Cortex of kidney (tissue), 1 donor: ENCODE data around the gene SUN1.
"Not testable (repeated sequence)": the region's sequence is repeated elsewhere in the genome, so short reads cannot be mapped to it uniquely, and the experiment has no call there.

Source experiments
- DNase-seq: peaks from one replicate; lab custom pipeline; 2025; lab: John Stamatoyannopoulos, UW

Gene SUN1, protein sequence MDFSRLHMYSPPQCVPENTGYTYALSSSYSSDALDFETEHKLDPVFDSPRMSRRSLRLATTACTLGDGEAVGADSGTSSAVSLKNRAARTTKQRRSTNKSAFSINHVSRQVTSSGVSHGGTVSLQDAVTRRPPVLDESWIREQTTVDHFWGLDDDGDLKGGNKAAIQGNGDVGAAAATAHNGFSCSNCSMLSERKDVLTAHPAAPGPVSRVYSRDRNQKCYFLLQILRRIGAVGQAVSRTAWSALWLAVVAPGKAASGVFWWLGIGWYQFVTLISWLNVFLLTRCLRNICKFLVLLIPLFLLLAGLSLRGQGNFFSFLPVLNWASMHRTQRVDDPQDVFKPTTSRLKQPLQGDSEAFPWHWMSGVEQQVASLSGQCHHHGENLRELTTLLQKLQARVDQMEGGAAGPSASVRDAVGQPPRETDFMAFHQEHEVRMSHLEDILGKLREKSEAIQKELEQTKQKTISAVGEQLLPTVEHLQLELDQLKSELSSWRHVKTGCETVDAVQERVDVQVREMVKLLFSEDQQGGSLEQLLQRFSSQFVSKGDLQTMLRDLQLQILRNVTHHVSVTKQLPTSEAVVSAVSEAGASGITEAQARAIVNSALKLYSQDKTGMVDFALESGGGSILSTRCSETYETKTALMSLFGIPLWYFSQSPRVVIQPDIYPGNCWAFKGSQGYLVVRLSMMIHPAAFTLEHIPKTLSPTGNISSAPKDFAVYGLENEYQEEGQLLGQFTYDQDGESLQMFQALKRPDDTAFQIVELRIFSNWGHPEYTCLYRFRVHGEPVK

DNA sequence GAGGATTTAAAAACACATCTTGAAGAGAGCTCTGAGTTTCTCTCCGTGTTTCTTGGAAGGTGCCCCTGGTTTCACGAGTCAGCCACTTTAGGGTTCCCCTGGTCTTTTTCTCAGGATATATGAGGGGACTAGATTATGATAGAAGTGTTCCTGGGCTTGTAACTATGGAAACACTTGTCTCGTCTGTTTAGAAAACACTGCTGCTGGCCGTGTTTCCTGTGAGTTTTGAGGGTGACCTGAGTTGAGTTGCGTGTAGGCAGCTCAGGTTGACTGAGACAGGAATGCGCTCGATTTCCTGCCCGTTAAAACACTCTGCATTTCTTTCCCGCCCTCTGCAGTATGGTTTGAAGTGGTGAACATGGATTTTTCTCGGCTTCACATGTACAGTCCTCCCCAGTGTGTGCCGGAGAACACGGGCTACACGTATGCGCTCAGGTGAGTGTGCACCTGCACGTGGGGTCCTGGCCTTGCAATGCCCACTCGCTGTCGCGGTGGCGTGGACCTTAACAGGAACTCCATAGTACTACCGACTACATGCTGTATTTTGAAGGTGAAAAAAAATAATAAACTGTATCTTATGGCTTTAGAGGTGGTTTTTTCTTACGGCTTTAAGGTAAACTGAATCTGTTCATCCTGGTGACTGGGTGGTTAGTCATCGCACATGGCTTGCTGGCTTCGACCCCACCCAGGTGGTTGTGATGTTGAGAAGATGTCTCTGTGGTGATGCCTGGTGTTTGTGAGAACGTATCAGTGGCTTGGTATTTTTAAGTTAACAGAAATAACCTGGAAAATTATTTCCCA lies at the start of gene SUN1:
Gene SUN1, plus strand, starts transcription at position 310 of the 801 bp plus-strand sequence. Its CDS starts 49 bp downstream, at position 359.
- DNase-seq, result no peak

DNA sequence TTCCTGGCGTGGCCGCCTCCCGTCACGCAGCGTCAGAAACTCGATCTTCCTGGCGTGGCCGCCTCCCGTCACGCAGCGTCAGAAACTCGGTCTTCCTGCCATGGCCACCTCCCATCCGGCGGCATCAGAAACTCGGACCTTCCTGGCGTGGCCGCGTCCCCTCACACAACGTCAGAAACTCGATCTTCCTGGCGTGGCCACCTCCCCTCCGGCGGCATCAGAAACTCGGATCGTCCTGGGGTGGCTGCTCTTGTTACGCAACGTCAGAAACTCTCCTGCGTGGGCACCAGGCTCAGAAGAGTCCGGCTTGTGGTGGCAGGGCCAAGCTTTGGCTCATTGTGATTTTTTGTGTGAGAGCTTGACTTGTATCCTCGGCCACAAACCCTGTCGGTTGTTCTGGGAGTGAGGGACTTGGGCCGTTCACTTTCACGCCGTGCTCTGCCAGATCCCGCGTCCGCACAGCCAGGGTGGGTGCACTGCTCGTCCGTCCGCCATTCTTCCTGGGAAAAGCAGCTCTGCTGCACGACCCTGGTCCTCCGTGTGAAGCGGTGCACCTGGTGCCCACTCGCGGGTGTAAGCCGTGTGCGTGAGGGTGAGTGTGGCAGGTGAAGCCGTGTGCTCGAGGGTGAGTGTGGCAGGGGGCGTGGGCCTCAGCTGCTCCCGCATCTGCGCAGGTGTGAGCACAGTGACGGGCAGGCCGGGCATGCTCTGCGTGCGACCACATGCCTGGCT lies 49.4 kb upstream of the SUN1 start:
- no peak for DNase-seq

DNA sequence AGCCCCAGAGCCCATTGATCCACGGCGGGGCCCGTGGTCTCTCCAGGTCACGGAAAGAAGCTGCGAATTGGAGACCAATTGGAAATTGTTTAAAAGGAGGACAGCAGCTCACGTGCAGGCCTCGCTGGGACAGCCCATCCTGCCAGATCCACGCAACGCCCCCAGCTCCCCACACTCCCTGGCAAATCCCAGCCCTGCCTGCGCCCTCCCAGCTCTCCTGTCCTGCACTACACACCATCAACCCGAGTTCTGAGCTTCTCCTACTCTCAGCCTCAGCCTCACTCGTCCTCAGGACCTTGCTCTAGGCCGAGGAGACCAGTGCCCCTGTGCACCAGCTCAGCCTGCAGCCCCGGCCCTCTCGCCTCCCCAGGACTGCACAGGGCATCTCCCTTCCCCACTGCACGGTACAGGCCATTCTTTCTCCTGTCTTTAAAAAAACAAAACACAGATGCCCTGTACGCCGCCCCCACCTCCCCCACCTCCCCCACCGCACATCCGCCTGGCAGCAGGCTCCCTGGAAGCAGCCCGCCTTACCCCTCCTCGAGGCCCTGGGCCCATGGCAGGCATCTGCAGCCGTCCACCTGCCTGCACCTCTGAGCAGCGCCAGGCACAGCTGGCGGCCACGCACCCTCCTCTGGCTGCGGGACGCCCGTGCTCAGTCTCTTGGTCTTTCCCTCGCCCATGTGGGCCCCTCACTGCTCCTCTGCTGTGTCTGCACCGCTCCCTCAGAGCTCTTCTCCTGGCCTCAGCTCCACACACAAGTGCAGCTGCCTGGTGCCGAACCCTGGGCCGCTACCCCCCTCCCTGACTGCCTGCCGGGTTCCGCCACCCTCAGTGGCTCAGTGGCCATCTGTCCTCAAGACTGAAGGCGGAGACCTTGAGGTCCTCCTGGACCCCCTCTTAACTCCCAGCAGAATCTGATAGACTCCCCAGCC lies 48.5 kb upstream of the SUN1 start:
- no peak for DNase-seq

DNA sequence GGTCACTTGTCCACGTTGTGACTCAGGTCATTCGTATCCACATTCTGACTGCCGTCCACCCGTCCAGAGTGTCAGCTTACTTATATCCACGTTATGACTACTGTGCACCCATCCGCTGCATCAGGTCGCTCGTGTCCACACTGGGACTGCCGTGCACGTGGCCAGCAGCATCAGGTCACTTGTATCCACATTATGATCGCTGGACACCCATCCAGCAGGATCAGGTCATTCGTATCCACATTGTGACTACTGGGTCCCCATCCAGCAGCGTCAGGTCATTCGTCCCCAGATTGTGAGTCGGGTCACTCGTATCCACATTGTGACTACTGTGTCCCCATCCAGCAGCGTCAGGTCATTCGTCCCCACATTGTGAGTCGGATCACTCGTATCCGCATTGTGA lies 47.3 kb upstream of the SUN1 start:
- DNase-seq, result no peak

DNA sequence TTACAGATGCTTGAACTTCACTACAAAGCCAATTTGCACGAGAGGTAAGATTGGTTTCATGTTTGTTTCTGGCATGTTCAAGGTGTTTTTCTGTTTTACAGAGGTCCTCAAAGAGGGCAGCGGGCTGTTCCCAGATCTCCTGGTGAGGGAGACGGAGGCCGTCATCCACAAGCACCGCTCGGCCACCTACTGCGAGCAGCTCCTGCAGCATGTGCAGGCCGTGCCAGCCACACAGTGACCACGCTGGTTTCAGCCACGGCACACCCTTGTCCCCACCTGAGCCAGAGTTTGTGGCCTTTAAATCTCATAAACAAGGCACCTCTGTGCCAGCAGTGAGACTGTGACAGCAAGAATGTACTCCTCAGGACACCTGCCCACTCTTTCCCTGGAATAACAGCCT lies 46.9 kb upstream of the SUN1 start:
- DNase-seq, result no peak

DNA sequence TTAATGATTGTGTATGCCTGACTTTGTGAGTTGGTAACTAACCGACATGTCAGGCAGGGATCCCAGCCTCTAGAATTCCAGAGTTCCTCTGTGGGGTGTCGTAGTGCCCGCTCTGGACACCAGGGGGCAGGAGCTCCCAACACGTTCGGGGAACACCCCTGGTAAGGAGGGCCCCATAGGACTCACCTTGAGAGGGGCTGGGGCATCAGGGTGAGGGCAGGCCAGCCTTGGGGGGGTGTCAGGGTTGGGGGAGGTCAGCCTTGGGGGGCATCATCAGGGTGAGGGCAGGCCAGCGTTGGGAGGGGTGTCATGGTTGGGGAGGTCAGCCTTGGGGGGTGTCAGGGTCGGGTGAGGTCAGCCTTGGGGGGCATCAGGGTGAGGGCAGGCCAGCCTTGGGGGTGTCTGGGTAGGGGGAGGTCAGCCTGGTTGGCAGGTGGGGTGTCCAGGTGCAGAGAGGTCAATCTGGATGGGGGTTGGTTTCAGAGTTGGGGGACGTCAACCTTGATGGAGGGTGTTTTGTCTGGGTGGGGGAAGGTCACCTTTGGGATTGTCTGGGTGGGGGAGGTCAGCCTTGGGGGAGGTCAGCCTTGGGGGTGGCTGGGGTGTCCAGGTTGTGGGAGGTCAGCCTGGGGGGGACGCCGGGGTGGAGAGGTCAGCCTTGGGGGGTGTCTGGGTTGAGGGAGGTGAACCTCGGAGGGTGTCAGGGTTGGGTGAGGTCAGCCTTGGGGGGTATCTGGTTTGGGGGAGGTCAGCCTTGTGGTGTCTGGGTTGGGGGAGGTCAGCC lies 45.6 kb upstream of the SUN1 start:
- no peak for DNase-seq

DNA sequence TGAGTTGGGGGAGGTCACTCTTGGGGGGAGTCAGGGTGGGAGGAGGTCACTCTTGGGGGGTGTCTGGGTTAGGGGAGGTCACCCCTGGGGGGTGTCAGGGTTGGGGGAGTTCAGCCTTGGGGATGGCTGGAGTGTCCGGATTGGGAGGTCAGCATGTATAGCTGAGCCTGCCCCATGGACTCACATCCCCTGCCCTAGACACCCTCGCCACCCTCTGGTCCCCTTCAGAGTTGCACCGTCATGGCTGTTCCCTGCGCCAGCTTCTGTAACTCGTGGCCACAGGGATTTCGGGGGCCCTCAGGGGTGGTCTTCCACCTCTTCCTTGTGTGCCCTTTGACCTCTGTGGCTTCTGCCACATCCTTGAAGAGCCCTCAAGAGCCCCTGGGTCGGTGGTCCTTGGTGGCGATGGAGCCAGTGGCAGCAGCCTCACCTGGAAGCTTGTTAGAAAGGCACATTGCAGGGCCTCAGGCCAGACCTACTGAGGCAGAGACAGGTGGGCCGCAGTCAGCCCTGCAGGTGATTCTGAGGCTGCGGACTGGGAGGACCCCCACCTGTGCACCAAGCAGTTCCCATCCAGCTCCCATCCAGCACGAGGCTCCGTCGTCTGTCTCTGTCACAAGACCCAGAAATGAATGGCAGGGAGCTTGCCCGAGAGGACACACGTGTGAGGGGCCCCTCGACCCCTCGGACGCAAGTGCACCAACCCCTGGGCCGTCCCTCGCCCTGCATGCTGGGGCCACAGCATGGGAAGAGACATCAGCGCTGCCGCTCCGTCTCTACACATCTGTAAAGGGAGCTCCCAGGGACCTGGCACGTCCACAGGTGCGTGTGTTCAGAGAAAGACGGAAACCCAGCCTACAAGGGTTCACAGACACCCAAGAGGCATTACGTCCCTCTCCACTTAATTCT lies 44.7 kb upstream of the SUN1 start:
- DNase-seq, result no peak

DNA sequence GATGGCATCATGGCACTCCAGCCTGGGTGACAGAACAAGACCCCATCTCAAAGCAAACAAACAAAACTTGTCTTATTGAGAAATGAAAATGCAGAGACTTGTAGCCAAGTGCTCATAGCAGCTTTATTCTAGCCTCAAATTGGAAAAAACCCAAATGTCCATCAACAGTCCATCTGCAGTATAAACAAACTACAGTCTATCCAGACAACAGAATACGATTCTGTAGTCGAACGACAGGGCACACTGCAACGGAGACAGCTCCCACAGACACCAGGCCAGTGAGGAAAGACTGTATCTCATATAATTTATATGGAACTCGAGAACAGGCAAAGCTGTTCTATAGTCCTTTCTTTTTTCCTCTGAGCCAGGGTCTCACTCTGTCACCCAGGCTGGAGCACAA lies 40.8 kb upstream of the SUN1 start:
- no peak for DNase-seq

DNA sequence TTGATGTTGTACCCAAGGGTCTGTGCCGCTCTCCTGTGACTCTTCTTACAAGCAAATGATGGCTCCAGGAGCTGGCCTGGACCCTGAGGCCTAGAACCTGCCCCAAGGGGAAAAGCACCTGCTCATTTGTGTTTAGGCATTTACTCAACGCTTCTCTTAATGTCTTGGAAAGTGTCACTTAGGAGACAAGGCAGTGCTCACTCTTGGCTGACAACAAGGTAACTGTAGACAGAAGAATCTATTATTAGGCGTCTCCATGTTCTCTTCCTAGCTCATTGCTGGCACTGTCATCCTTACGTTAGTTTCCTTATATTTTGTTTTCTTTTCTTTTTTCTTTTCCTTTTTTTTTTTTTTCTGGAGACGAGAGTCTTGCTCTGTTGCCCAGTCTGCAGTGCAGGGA lies 38.1 kb upstream of the SUN1 start:
- DNase-seq, result no peak

DNA sequence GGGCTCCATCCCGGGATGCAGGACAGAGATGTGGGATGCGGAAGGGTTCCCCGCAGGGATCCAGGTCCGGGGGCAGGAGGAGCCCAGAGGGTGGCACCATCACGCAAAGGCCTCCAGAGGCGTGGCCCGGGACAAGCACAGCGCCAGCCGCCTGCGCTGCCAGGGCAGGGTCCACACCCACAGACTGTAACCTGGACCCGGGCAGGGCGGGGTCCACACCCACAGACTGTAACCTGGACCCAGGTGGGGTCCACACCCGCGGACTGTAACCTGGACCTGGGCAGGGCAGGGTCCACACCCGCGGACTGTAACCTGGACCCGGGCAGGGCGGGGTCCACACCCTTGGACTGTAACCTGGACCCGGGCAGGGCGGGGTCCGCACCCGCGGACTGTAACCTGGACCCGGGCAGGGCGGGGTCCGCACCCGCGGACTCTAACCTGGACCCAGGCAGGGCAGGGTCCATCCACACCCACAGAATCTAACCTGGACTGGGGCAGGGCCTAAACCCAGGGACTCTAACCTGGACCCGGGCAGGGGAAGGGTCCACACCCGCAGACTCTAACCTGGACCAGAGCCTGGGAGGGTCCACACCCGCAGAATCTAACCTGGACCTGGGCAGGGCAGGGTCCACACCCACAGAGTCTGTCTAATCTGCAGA lies 37.5 kb upstream of the SUN1 start:
- DNase-seq, result no peak

DNA sequence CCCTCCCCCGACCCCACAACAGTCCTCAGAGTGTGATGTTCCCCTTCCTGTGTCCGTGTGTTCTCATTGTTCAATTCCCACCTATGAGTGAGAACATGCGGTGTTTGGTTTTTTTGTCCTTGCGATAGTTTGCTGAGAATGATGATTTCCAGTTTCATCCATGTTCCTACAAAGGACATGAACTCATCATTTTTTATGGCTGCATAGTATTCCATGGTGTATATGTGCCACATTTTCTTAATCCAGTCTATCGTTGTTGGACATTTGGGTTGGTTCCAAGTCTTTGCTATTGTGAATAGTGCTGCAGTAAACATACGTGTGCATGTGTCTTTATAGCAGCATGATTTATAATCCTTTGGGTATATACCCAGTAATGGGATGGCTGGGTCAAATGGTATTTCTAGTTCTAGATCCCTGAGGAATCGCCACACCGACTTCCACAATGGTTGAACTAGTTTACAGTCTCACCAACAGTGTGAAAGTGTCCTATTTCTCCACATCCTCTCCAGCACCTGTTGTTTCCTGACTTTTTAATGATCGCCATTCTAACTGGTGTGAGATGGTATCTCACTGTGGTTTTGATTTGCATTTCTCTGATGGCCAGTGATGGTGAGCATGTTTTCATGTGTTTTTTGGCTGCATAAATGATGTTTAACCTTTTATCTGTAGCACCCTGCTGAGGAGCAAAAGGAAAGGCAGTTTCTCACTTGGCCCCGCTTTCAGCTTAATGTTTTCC lies 35.7 kb upstream of the SUN1 start:
- not testable (repeated sequence) for DNase-seq

DNA sequence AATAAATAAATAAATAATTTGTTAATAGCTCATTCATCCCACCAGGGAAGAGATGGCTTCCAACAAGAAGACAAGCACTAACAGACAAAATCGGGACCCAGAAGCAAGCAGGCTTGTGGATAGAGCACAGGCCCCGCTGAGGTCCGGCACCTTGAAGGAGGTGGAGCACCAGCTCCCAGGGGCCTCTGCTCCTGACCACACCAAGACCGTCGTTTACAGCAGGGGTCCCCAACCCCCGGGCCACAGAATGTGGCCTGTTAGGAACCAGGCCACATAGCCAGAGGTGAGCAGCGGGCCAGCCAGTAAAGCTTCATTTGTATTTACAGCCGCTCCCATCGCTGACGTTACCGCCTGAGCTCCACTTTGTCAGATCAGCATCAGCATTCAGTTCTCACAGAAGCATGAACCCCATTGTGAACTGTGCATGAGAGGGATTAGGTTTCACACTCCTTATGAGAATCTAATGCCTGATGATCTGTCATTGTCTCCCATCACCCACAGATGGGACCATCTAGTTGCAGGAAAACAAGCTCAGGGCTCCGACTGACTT lies 33.3 kb upstream of the SUN1 start:
- no peak for DNase-seq

DNA sequence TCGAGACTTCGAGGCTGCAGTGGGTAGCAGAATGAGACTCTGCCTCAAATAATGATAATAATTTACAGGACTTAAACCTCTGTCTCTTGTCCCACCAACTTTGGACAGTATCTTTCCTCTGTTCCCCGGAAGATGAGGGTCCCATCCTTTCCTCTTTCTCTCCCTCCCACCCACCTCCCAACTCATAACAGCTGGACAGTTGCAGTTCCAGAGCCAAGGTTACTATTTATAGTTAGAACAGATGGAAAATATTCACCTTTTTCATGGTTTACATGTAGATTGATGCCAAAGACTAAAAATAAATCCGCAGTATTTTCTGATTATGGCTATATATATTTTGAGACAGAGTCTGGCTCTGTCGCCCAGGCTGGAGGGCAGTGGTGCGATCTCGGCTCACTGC lies 31.6 kb upstream of the SUN1 start:
- DNase-seq, result no peak

DNA sequence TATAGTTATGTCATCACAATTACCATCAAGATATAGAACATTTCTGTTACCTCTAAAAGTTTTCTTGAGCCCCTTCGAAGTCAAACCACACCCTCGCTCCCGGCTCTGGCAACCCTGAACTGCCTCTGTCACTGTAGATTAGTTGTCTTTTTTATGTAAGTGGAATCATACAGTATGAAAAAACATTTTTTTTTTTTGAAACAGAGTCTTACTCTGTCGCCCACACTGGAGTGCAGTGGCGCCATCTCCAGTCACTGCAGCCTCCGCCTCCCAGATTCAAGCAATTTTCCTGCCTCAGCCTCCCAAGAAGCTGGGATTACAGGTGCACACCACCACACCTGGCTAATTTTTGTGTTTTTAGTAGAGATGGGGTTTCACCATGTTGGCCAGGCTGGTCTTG lies 30.9 kb upstream of the SUN1 start:
- DNase-seq, result not testable (repeated sequence)

DNA sequence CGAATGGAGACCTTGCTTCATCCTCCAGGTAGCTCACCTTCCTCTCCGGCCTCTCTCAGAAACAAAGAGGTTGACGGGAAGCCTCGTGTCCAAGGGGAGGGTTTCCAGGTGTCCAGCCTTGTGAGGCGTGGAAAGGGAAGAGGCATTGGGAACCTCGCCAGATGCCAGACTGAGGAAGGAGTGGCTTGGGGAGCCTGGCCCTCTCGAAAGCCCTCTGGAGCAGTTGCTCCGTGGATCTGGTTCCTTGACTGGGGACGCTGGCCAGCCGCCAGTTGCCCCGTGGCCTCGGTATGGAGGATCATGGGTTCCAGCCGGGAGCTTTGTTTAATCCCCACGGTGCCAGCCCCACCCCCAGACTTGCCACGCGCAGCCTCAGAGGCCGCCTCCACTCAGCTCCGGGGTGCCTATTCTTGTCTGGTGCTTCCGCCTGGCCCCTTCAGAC lies 30.3 kb upstream of the SUN1 start:
- DNase-seq, result no peak

DNA sequence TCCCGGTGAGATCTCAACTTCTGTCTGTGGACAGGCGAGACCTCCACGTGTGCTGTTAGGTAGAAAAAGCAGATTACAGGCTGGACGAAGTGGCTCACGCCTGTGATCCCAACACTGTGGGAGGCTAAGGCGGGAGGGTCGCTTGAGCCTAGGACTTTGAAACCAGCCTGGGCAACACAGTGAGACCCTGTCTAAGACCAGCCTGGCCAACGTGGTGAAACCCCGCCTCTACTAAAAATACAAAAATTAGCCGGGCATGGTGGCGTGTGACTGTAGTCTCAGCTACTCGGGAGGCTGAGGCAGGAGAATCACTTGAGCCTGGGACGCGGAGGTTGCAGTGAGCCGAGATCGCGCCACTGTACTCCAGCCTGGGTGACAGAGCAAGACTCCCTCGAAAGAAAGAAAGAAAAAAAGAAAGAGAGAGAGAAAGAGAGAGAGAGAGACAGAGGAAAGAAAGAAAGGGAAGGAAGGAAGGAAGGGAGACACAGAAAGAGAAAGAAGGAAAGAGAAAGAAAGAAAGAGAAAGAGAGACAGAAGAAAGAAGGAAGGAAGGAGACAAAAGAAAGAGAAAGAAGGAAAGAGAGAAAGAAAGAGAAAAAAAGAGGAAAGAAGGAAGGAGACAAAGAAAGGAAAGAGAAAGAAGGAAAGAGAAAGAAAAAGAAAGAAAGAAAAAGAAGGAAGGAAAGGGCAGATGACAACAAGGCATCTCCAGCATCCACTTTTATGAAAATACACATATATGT lies 29.6 kb upstream of the SUN1 start:
- DNase-seq, result no peak
